Stimulated activated CD4-positive, alpha-beta T cell treated with anti-CD3 and anti-CD28 coated beads, Interleukin-12 subunit alpha, Interleukin-12 subunit beta, amount 100 ng/mL, for 48 hours (primary cell): ENCODE data around the gene CLCN4.

Experiments
- DNase-seq, 3 donors: peaks; one replicate each; pipeline ENCODE4 v3.0.0-alpha.2; 2020; ENCODE audit warnings: low read depth in 2 of 3, low spot score in 1 of 3

The CLCN4 gene

GRCh38 chrX:10239611-10240064, 82.9 kb downstream of the CLCN4 start:
- no peak for DNase-seq

GRCh38 chrX:10240918-10241317, 84.1 kb downstream of the CLCN4 start:
- no peak for DNase-seq

- DNase-seq: no peak
Measured at GRCh38 chrX:10242026-10242425, 85.3 kb downstream of the CLCN4 start.

- no peak for DNase-seq
Measured at GRCh38 chrX:10243106-10243505, 86.3 kb downstream of the CLCN4 start.

GRCh38 chrX:10244915-10245622, 88.3 kb downstream of the CLCN4 start:
- DNase-seq: no peak

GRCh38 chrX:10245886-10246285, 89.1 kb downstream of the CLCN4 start:
- no peak for DNase-seq

- DNase-seq: no peak
Measured at GRCh38 chrX:10246297-10246696, 89.5 kb downstream of the CLCN4 start.

- no peak for DNase-seq
Measured at GRCh38 chrX:10246846-10247245, 90.1 kb downstream of the CLCN4 start.

GRCh38 chrX:10254739-10255138, 98.0 kb downstream of the CLCN4 start:
- no peak for DNase-seq

- no peak for DNase-seq
Measured at GRCh38 chrX:10259716-10260115, 102.9 kb downstream of the CLCN4 start.

- DNase-seq: no peak
Measured at GRCh38 chrX:10265775-10266174, 109.0 kb downstream of the CLCN4 start.

GRCh38 chrX:10278716-10279115, 121.9 kb downstream of the CLCN4 start:
- no peak for DNase-seq

- DNase-seq: no peak
Measured at GRCh38 chrX:10280071-10280470, 123.3 kb downstream of the CLCN4 start.

GRCh38 chrX:10282490-10282889, 125.7 kb downstream of the CLCN4 start:
- no peak for DNase-seq

GRCh38 chrX:10286195-10286594, 129.4 kb downstream of the CLCN4 start:
- no peak for DNase-seq
